ENCODE measurements around the gene JADE1. TPM values are rescaled to one million over a fixed set of nuclear protein-coding genes. Genes with fewer than 3 reads are reported as not detected.

JADE1 gene
- polyA plus RNA-seq, 1 donor: 24.7 TPM

- no peaks in the 10 kb centered on the region for H3K9me3 ChIP-seq (ENCODE audit: control insufficient read depth, low read depth, low read length)
- no peaks in the 10 kb centered on the region for H3K4me1 ChIP-seq (ENCODE audit: control insufficient read depth, insufficient read depth, low read length)
- H3K27ac ChIP-seq (ENCODE audit: low read length): no peak overlapping the region
- no peak for DNase-seq
- H3K4me3 ChIP-seq (ENCODE audit: low read length): no peak overlapping the region
- H3K27me3 ChIP-seq (ENCODE audit: control insufficient read depth, insufficient read depth, low read length): no peaks in the 10 kb centered on the region
- peaks cover 39% of the 10 kb centered on the region for H3K36me3 ChIP-seq (ENCODE audit: control insufficient read depth, insufficient read depth, low read length)
- WGBS (ENCODE audit: insufficient coverage, low lambda C conversion rate): no CpG with 5 or more reads among the region's 2 CpGs
Measured at GRCh38 chr4:128841402-128841801, 31.9 kb downstream of the JADE1 start.

- no peak for DNase-seq
- no peaks in the 10 kb centered on the region for H3K27me3 ChIP-seq (ENCODE audit: control insufficient read depth, insufficient read depth, low read length)
- H3K4me1 ChIP-seq (ENCODE audit: control insufficient read depth, insufficient read depth, low read length): no peaks in the 10 kb centered on the region
- no peak overlapping the region for H3K4me3 ChIP-seq (ENCODE audit: low read length)
- no peak overlapping the region for H3K27ac ChIP-seq (ENCODE audit: low read length)
- H3K36me3 ChIP-seq (ENCODE audit: control insufficient read depth, insufficient read depth, low read length): peaks cover 73% of the 10 kb centered on the region
- WGBS (ENCODE audit: insufficient coverage, low lambda C conversion rate): no CpG with 5 or more reads among the region's 4 CpGs
- H3K9me3 ChIP-seq (ENCODE audit: control insufficient read depth, low read depth, low read length): no peaks in the 10 kb centered on the region
Measured at GRCh38 chr4:128844931-128845330, 35.4 kb downstream of the JADE1 start.

GRCh38 chr4:128846063-128846462 lies 36.6 kb downstream of the JADE1 start:
- no peaks in the 10 kb centered on the region for H3K4me1 ChIP-seq (ENCODE audit: control insufficient read depth, insufficient read depth, low read length)
- no peak for DNase-seq
- H3K27ac ChIP-seq (ENCODE audit: low read length): no peak overlapping the region
- H3K9me3 ChIP-seq (ENCODE audit: control insufficient read depth, low read depth, low read length): no peaks in the 10 kb centered on the region
- H3K4me3 ChIP-seq (ENCODE audit: low read length): no peak overlapping the region
- H3K27me3 ChIP-seq (ENCODE audit: control insufficient read depth, insufficient read depth, low read length): no peaks in the 10 kb centered on the region
- WGBS (ENCODE audit: insufficient coverage, low lambda C conversion rate): no CpG with 5 or more reads among the region's 4 CpGs
- peaks cover 83% of the 10 kb centered on the region for H3K36me3 ChIP-seq (ENCODE audit: control insufficient read depth, insufficient read depth, low read length)

GRCh38 chr4:128847082-128847724 lies 37.7 kb downstream of the JADE1 start:
- DNase-seq: no peak
- no peak overlapping the region for H3K4me3 ChIP-seq (ENCODE audit: low read length)
- no peaks in the 10 kb centered on the region for H3K27me3 ChIP-seq (ENCODE audit: control insufficient read depth, insufficient read depth, low read length)
- no peak overlapping the region for H3K27ac ChIP-seq (ENCODE audit: low read length)
- H3K36me3 ChIP-seq (ENCODE audit: control insufficient read depth, insufficient read depth, low read length): peaks cover 91% of the 10 kb centered on the region
- no peaks in the 10 kb centered on the region for H3K4me1 ChIP-seq (ENCODE audit: control insufficient read depth, insufficient read depth, low read length)
- WGBS (ENCODE audit: insufficient coverage, low lambda C conversion rate): 100% methylated on average over 1 of the region's 7 CpGs
- H3K9me3 ChIP-seq (ENCODE audit: control insufficient read depth, low read depth, low read length): no peaks in the 10 kb centered on the region

GRCh38 chr4:128848461-128848860 lies 39.0 kb downstream of the JADE1 start:
- no peaks in the 10 kb centered on the region for H3K27me3 ChIP-seq (ENCODE audit: control insufficient read depth, insufficient read depth, low read length)
- H3K27ac ChIP-seq (ENCODE audit: low read length): no peak overlapping the region
- DNase-seq: no peak
- no peak overlapping the region for H3K4me3 ChIP-seq (ENCODE audit: low read length)
- no peaks in the 10 kb centered on the region for H3K4me1 ChIP-seq (ENCODE audit: control insufficient read depth, insufficient read depth, low read length)
- WGBS (ENCODE audit: insufficient coverage, low lambda C conversion rate): no CpG with 5 or more reads among the region's 3 CpGs
- H3K36me3 ChIP-seq (ENCODE audit: control insufficient read depth, insufficient read depth, low read length): peaks cover 93% of the 10 kb centered on the region
- H3K9me3 ChIP-seq (ENCODE audit: control insufficient read depth, low read depth, low read length): no peaks in the 10 kb centered on the region

- H3K27me3 ChIP-seq (ENCODE audit: control insufficient read depth, insufficient read depth, low read length): no peaks in the 10 kb centered on the region
- no peak for DNase-seq
- H3K9me3 ChIP-seq (ENCODE audit: control insufficient read depth, low read depth, low read length): no peaks in the 10 kb centered on the region
- no CpG with 5 or more reads among the region's 4 CpGs for WGBS (ENCODE audit: insufficient coverage, low lambda C conversion rate)
- peaks cover 90% of the 10 kb centered on the region for H3K36me3 ChIP-seq (ENCODE audit: control insufficient read depth, insufficient read depth, low read length)
- no peak overlapping the region for H3K27ac ChIP-seq (ENCODE audit: low read length)
- H3K4me3 ChIP-seq (ENCODE audit: low read length): no peak overlapping the region
- no peaks in the 10 kb centered on the region for H3K4me1 ChIP-seq (ENCODE audit: control insufficient read depth, insufficient read depth, low read length)
Measured at GRCh38 chr4:128850252-128850651, 40.8 kb downstream of the JADE1 start.

- H3K36me3 ChIP-seq (ENCODE audit: control insufficient read depth, insufficient read depth, low read length): peaks cover 85% of the 10 kb centered on the region
- no peak overlapping the region for H3K27ac ChIP-seq (ENCODE audit: low read length)
Measured at GRCh38 chr4:128853741-128854140, 44.2 kb downstream of the JADE1 start.

GRCh38 chr4:128854433-128854832 lies 44.9 kb downstream of the JADE1 start:
- DNase-seq: no peak
- no peak overlapping the region for H3K27ac ChIP-seq (ENCODE audit: low read length)
- no peak overlapping the region for H3K4me3 ChIP-seq (ENCODE audit: low read length)
- 65% methylated on average over 3 of the region's 6 CpGs for WGBS (ENCODE audit: insufficient coverage, low lambda C conversion rate)
- peaks cover 80% of the 10 kb centered on the region for H3K36me3 ChIP-seq (ENCODE audit: control insufficient read depth, insufficient read depth, low read length)
- H3K27me3 ChIP-seq (ENCODE audit: control insufficient read depth, insufficient read depth, low read length): no peaks in the 10 kb centered on the region
- H3K4me1 ChIP-seq (ENCODE audit: control insufficient read depth, insufficient read depth, low read length): no peaks in the 10 kb centered on the region
- H3K9me3 ChIP-seq (ENCODE audit: control insufficient read depth, low read depth, low read length): no peaks in the 10 kb centered on the region

More at GRCh38 chr4:128853741-128854140, 44.2 kb downstream of the JADE1 start:
- DNase-seq: no peak
- no peaks in the 10 kb centered on the region for H3K9me3 ChIP-seq (ENCODE audit: control insufficient read depth, low read depth, low read length)
- H3K4me3 ChIP-seq (ENCODE audit: low read length): no peak overlapping the region
- H3K27me3 ChIP-seq (ENCODE audit: control insufficient read depth, insufficient read depth, low read length): no peaks in the 10 kb centered on the region
- no peaks in the 10 kb centered on the region for H3K4me1 ChIP-seq (ENCODE audit: control insufficient read depth, insufficient read depth, low read length)
- WGBS (ENCODE audit: insufficient coverage, low lambda C conversion rate): no CpG with 5 or more reads among the region's 5 CpGs

- DNase-seq: no peak
- no peak overlapping the region for H3K27ac ChIP-seq (ENCODE audit: low read length)
- no peaks in the 10 kb centered on the region for H3K9me3 ChIP-seq (ENCODE audit: control insufficient read depth, low read depth, low read length)
- no peaks in the 10 kb centered on the region for H3K27me3 ChIP-seq (ENCODE audit: control insufficient read depth, insufficient read depth, low read length)
- H3K4me3 ChIP-seq (ENCODE audit: low read length): no peak overlapping the region
- H3K4me1 ChIP-seq (ENCODE audit: control insufficient read depth, insufficient read depth, low read length): no peaks in the 10 kb centered on the region
- peaks cover 79% of the 10 kb centered on the region for H3K36me3 ChIP-seq (ENCODE audit: control insufficient read depth, insufficient read depth, low read length)
- 100% methylated on average over 3 of the region's 7 CpGs for WGBS (ENCODE audit: insufficient coverage, low lambda C conversion rate)
Measured at GRCh38 chr4:128855621-128856020, 46.1 kb downstream of the JADE1 start.

GRCh38 chr4:128856246-128856645 lies 46.7 kb downstream of the JADE1 start:
- DNase-seq: no peak
- no peaks in the 10 kb centered on the region for H3K9me3 ChIP-seq (ENCODE audit: control insufficient read depth, low read depth, low read length)
- H3K4me3 ChIP-seq (ENCODE audit: low read length): no peak overlapping the region
- H3K27me3 ChIP-seq (ENCODE audit: control insufficient read depth, insufficient read depth, low read length): no peaks in the 10 kb centered on the region
- no CpG with 5 or more reads among the region's 2 CpGs for WGBS (ENCODE audit: insufficient coverage, low lambda C conversion rate)
- H3K36me3 ChIP-seq (ENCODE audit: control insufficient read depth, insufficient read depth, low read length): peaks cover 81% of the 10 kb centered on the region
- H3K27ac ChIP-seq (ENCODE audit: low read length): no peak overlapping the region
- H3K4me1 ChIP-seq (ENCODE audit: control insufficient read depth, insufficient read depth, low read length): no peaks in the 10 kb centered on the region

All from large intestine (tissue), 3 donors.